HCT116 (cell line): ENCODE measurements around the gene BST2. TPM values are rescaled to one million over a fixed set of nuclear protein-coding genes. Genes with fewer than 3 reads are reported as not detected.

ENCODE experiments used
- ATAC-seq: fragments of 200-7000 bp; cut with Tn5 transposase; 2 replicates; pipeline ENCODE4 v1.9.1; 2020; ENCODE audit warnings: mild to moderate bottlenecking, moderate library complexity
- BruUV-seq: library from RNA; stranded (reverse); fragments of 400-500 nt; replicated peaks from 2 replicates; lab custom pipeline; 2021; lab: Mats Ljungman, UMichigan
- CTCF ChIA-PET: fragments of 300-600 bp; sonication (Branson Sonifier 250); formaldehyde crosslinking; loops from one replicate; lab custom pipeline; 2021; ENCODE audit warnings: antibody characterized with exemption; lab: Charles Lee
- POLR2A ChIA-PET: fragments of 300-600, 350-600 bp; sonication (Branson Sonifier 250); formaldehyde crosslinking; loops from one replicate; lab custom pipeline; 2021; ENCODE audit warnings: antibody characterized with exemption; lab: Charles Lee
- RAD21 ChIA-PET, 2 experiments: fragments of 300-600 bp; sonication (Branson Sonifier 250); formaldehyde crosslinking; loops; one replicate each; lab custom pipeline; 2023; ENCODE audit warnings: low total read pairs in 2 of 2; ENCODE audit not compliant: uncharacterized antibody in 2 of 2, unreplicated experiment in 2 of 2, low non-redundant PET in 1 of 2; lab: Charles Lee
- DNase-seq: peaks from one replicate; pipeline ENCODE4 v3.0.0-alpha.2; 2010; ENCODE audit warnings: low read depth, low spot score
- H2AFZ ChIP-seq: fragments of 200-600 bp; shearing (Covaris generic), sonication (generic); 2 replicates; pipeline ENCODE4 v1.6.1; 2017; ENCODE audit warnings: low read depth, mixed run types, mixed read lengths, antibody characterized with exemption, low read length; ENCODE audit not compliant: poor library complexity, severe bottlenecking
- H3K27ac ChIP-seq: 2 replicates; pipeline ENCODE4 v1.5.1; 2012; ENCODE audit warnings: low read depth, low read length
- H3K27me3 ChIP-seq: fragments of 200-600 bp; sonication (generic); 2 replicates; pipeline ENCODE4 v1.6.1; 2016; ENCODE audit warnings: mixed run types, low read length, mixed read lengths; ENCODE audit not compliant: insufficient read depth
- H3K36me3 ChIP-seq, 2 experiments: fragments of 200-500 bp in 1 of 2; fragments of 200-600 bp in 1 of 2; sonication (Bioruptor generic) in 1 of 2; sonication (generic) in 1 of 2; 2 replicates each; pipeline versions ENCODE4 v1.5.1 to v1.6.1; 2014 to 2016; ENCODE audit warnings: low read length in 2 of 2, inconsistent platforms in 1 of 2, mixed read lengths in 1 of 2, mixed run types in 1 of 2; ENCODE audit not compliant: insufficient read depth in 2 of 2, control insufficient read depth in 1 of 2
- H3K4me1 ChIP-seq, 2 experiments: fragments of 200-600 bp in 1 of 2; sonication (generic) in 1 of 2; 2 replicates each; pipeline versions ENCODE4 v1.5.1 to v1.6.1; 2012 to 2017; ENCODE audit warnings: low read length in 2 of 2, inconsistent platforms in 1 of 2, mild to moderate bottlenecking in 1 of 2, mixed read lengths in 1 of 2, mixed run types in 1 of 2, moderate library complexity in 1 of 2; ENCODE audit not compliant: insufficient read depth in 2 of 2, control insufficient read depth in 1 of 2
- H3K4me2 ChIP-seq: fragments of 200-600 bp; sonication (generic); 2 replicates; pipeline ENCODE4 v1.6.1; 2017; ENCODE audit warnings: mixed run types, low read length, mixed read lengths
- H3K4me3 ChIP-seq, 2 experiments: fragments of 200-600 bp in 1 of 2; sonication (generic) in 1 of 2; replicated peaks in 1 of 2; 2 replicates each; pipeline ENCODE4 v1.5.1; 2011 to 2016; ENCODE audit warnings: low read length in 2 of 2, control low read depth in 1 of 2, low read depth in 1 of 2, mild to moderate bottlenecking in 1 of 2, mixed read lengths in 1 of 2, mixed run types in 1 of 2
- H3K79me2 ChIP-seq: fragments of 200-600 bp; sonication (generic); 2 replicates; pipeline ENCODE4 v1.6.1; 2017; ENCODE audit warnings: mild to moderate bottlenecking, mixed run types, low read length, moderate library complexity, mixed read lengths; ENCODE audit not compliant: insufficient read depth
- H3K9ac ChIP-seq: fragments of 200-600 bp; sonication (generic); 2 replicates; pipeline ENCODE4 v1.6.1; 2016; ENCODE audit warnings: low read length, mixed read lengths
- H3K9me2 ChIP-seq: fragments of 200-600 bp; sonication (generic), shearing (Covaris generic); 2 replicates; pipeline ENCODE4 v1.6.1; 2017; ENCODE audit warnings: mixed run types, mild to moderate bottlenecking, moderate library complexity; ENCODE audit not compliant: insufficient read depth
- H3K9me3 ChIP-seq, 2 experiments: fragments of 200-500 bp in 1 of 2; fragments of 200-600 bp in 1 of 2; sonication (Bioruptor generic) in 1 of 2; sonication (generic) in 1 of 2; 2 replicates each; pipeline ENCODE4 v1.6.1; 2014 to 2017; ENCODE audit warnings: low read length in 2 of 2, mixed read lengths in 2 of 2, inconsistent platforms in 1 of 2, low read depth in 1 of 2, mild to moderate bottlenecking in 1 of 2, mixed run types in 1 of 2, moderate library complexity in 1 of 2; ENCODE audit not compliant: control insufficient read depth in 1 of 2, insufficient read depth in 1 of 2
- H4K20me1 ChIP-seq: fragments of 200-600 bp; sonication (generic), shearing (Covaris generic); 2 replicates; pipeline ENCODE4 v1.6.1; 2017; ENCODE audit warnings: mixed run types, mild to moderate bottlenecking, moderate library complexity; ENCODE audit not compliant: insufficient read depth
- ATF3 ChIP-seq: IDR thresholded peaks from 2 replicates; pipeline ENCODE4 v1.6.1; 2012
- CBX3 ChIP-seq: IDR thresholded peaks from 2 replicates; pipeline ENCODE4 v1.6.1; 2012; ENCODE audit warnings: low read depth
- CEBPB ChIP-seq: IDR thresholded peaks from 2 replicates; pipeline ENCODE4 v1.6.1; 2012; ENCODE audit warnings: low read depth
- CTCF ChIP-seq, 3 experiments: fragments of 200-600 bp in 1 of 3; sonication (generic) in 1 of 3; IDR thresholded peaks in 2 of 3; conservative IDR thresholded peaks in 1 of 3; 2 replicates each; pipeline ENCODE4 v1.5.1; 2012 to 2017; ENCODE audit warnings: low read depth in 2 of 3, low read length in 2 of 3, antibody characterized with exemption in 1 of 3, borderline replicate concordance in 1 of 3, control low read depth in 1 of 3, mild to moderate bottlenecking in 1 of 3, mixed read lengths in 1 of 3, mixed run types in 1 of 3, moderate library complexity in 1 of 3; ENCODE audit not compliant: insufficient read depth in 1 of 3
- EGR1 ChIP-seq: IDR thresholded peaks from 2 replicates; pipeline ENCODE4 v1.6.1; 2012; ENCODE audit warnings: low read depth
- ELF1 ChIP-seq: IDR thresholded peaks from 2 replicates; pipeline ENCODE4 v1.6.1; 2012; ENCODE audit warnings: low read depth, borderline replicate concordance
- EZH2phosphoT487 ChIP-seq: fragments of 200-600 bp; IDR thresholded peaks from 2 replicates; pipeline ENCODE4 v1.6.1; 2018; ENCODE audit warnings: antibody characterized with exemption, borderline replicate concordance
- FOSL1 ChIP-seq: IDR thresholded peaks from 2 replicates; pipeline ENCODE4 v1.6.1; 2012; ENCODE audit warnings: low read depth
- JUND ChIP-seq: IDR thresholded peaks from 2 replicates; pipeline ENCODE4 v1.6.1; 2012
- POLR2AphosphoS5 ChIP-seq: IDR thresholded peaks from 2 replicates; pipeline ENCODE4 v1.6.1; 2011; ENCODE audit warnings: mild to moderate bottlenecking, low read depth, low read length, moderate library complexity
- RAD21 ChIP-seq: IDR thresholded peaks from 2 replicates; pipeline ENCODE4 v1.6.1; 2012; ENCODE audit warnings: low read depth, mild to moderate bottlenecking
- SIN3A ChIP-seq: IDR thresholded peaks from 2 replicates; pipeline ENCODE4 v1.6.1; 2012; ENCODE audit warnings: low read depth
- SRF ChIP-seq: IDR thresholded peaks from 2 replicates; pipeline ENCODE4 v1.6.1; 2012; ENCODE audit warnings: low read depth
- TCF7L2 ChIP-seq: IDR thresholded peaks from 2 replicates; pipeline ENCODE4 v1.7.0; 2011; ENCODE audit warnings: borderline replicate concordance, inconsistent platforms; ENCODE audit not compliant: insufficient read depth, insufficient read length; ENCODE audit errors: extremely low read depth
- ZFX ChIP-seq: fragments of 450-650 bp; IDR thresholded peaks from 2 replicates; pipeline ENCODE4 v1.6.1; 2017
- ZNF274 ChIP-seq: fragments of 200-500 bp; sonication (Bioruptor generic); IDR thresholded peaks from 2 replicates; pipeline ENCODE4 v1.6.1; 2014; ENCODE audit warnings: mild to moderate bottlenecking, low read depth, low read length, inconsistent platforms
- intact Hi-C: fragments of 100-400 bp; cut with micrococcal nuclease; formaldehyde crosslinking; loops from 2 replicates; pipeline ENCODE4 v1.10.0; 2022
- total RNA-seq: library from RNA; stranded (reverse); gene quantifications from one replicate; pipeline ENCODE4 v1.2.1, GENCODE V29; 2021; ENCODE audit not compliant: unreplicated experiment
- TF ChIP-seq, protein P1 (sequence below): IDR thresholded peaks from 2 replicates; pipeline ENCODE4 v1.6.1; 2011; ENCODE audit warnings: mild to moderate bottlenecking, low read length, moderate library complexity; ENCODE audit not compliant: insufficient replicate concordance; ENCODE audit errors: extremely low read depth
- TF ChIP-seq, protein P2 (sequence below): IDR thresholded peaks from 2 replicates; pipeline ENCODE4 v1.6.1; 2012; ENCODE audit warnings: low read depth

The BST2 gene
- total RNA-seq, 1 experiment from 2014 or later: 5.4 TPM

DNA sequence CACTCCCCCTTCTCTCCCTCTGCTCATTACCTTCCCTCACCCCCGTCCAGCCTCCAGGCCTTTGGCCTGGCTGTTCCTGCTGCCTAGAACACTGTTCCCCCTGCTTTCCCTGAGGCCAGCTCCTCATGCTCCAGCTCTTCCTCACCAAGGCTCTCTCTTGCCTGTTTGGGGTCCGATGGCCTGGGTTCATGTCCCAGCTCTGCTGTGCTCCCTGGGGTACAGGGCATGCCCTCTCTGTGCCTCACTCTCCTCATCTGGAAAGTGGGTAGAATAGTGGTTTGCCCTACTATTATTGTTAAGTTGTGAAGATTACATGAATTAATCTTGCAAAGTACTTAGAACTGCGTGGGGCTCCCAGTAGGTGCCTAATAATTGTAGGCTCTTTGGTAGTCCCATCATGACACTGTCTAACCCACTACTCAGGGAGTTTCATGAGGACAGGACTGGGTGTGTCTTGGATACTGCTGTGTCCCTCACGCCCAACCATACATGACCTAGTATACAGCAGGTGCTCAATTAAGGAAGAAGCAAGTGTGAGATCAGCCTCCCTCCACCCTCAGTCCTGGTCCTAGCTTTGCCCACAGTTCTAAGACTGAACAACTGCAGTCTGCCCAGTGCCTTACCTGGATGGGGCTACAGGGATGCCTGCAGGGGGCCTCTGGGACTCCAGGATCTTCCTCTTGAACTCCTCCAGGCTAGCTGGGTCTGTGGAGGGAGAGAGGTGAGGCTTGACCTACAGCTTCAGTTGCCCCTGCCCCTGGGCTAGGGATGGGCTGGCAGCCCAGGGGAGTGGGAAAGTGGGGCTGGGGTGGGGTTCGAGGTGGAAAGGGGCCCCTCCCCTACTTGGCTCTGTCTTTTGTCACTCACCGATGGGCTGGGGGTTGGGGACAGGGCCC lies 45.3 kb downstream of the BST2 start:
- H3K4me3 ChIP-seq: no peak overlapping the region
- H3K79me2 ChIP-seq: no peaks in the 10 kb centered on the region
- H3K9ac ChIP-seq: no peak overlapping the region
- TF ChIP-seq EZH2phosphoT487: no peak
- no peak for TF ChIP-seq CBX3
- TF ChIP-seq ZNF274: no peak
- TF ChIP-seq POLR2AphosphoS5: no peak
- no peak for TF ChIP-seq EGR1
- TF ChIP-seq ZFX: no peak
- TF ChIP-seq SIN3A: no peak
- no peak for TF ChIP-seq SRF
- TF ChIP-seq, protein P1, sequence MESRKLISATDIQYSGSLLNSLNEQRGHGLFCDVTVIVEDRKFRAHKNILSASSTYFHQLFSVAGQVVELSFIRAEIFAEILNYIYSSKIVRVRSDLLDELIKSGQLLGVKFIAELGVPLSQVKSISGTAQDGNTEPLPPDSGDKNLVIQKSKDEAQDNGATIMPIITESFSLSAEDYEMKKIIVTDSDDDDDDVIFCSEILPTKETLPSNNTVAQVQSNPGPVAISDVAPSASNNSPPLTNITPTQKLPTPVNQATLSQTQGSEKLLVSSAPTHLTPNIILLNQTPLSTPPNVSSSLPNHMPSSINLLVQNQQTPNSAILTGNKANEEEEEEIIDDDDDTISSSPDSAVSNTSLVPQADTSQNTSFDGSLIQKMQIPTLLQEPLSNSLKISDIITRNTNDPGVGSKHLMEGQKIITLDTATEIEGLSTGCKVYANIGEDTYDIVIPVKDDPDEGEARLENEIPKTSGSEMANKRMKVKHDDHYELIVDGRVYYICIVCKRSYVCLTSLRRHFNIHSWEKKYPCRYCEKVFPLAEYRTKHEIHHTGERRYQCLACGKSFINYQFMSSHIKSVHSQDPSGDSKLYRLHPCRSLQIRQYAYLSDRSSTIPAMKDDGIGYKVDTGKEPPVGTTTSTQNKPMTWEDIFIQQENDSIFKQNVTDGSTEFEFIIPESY: no peak
- no peak for TF ChIP-seq ELF1
- TF ChIP-seq CEBPB: no peak
- TF ChIP-seq CTCF (IDR thresholded peaks at IDR 0.05 in 2 of 3, conservative IDR thresholded peaks at IDR 0.05 in 1 of 3; ENCODE audit: borderline replicate concordance in 1 of 3, insufficient read depth in 1 of 3, low read depth in 2 of 3, low read length in 2 of 3): no peak
- TF ChIP-seq, protein P2, sequence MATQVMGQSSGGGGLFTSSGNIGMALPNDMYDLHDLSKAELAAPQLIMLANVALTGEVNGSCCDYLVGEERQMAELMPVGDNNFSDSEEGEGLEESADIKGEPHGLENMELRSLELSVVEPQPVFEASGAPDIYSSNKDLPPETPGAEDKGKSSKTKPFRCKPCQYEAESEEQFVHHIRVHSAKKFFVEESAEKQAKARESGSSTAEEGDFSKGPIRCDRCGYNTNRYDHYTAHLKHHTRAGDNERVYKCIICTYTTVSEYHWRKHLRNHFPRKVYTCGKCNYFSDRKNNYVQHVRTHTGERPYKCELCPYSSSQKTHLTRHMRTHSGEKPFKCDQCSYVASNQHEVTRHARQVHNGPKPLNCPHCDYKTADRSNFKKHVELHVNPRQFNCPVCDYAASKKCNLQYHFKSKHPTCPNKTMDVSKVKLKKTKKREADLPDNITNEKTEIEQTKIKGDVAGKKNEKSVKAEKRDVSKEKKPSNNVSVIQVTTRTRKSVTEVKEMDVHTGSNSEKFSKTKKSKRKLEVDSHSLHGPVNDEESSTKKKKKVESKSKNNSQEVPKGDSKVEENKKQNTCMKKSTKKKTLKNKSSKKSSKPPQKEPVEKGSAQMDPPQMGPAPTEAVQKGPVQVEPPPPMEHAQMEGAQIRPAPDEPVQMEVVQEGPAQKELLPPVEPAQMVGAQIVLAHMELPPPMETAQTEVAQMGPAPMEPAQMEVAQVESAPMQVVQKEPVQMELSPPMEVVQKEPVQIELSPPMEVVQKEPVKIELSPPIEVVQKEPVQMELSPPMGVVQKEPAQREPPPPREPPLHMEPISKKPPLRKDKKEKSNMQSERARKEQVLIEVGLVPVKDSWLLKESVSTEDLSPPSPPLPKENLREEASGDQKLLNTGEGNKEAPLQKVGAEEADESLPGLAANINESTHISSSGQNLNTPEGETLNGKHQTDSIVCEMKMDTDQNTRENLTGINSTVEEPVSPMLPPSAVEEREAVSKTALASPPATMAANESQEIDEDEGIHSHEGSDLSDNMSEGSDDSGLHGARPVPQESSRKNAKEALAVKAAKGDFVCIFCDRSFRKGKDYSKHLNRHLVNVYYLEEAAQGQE: no peak
- TF ChIP-seq RAD21: no peak
- TF ChIP-seq FOSL1: no peak
- TF ChIP-seq JUND: no peak
- TF ChIP-seq ATF3: no peak
- no peak for TF ChIP-seq TCF7L2
- H4K20me1 ChIP-seq: no peaks in the 10 kb centered on the region
- BruUV-seq: no TSS peak
- H3K4me2 ChIP-seq: no peak overlapping the region
- H2AFZ ChIP-seq: no peak overlapping the region
- no peak for ATAC-seq
- no peak overlapping the region for H3K27ac ChIP-seq
- ChIA-PET POLR2A (no interaction called here), RAD21 (no interaction called here), CTCF (no interaction called here)
- H3K36me3 ChIP-seq: no peaks in the 10 kb centered on the region
- H3K27me3 ChIP-seq: no peaks in the 10 kb centered on the region
- H3K4me1 ChIP-seq: peaks cover 6 to 10% of the 10 kb centered on the region in 2 experiments; a peak in 3 of 4 replicates
- no peaks in the 10 kb centered on the region for H3K9me2 ChIP-seq
- H3K9me3 ChIP-seq: no peaks in the 10 kb centered on the region
- no peak for DNase-seq
- intact Hi-C loops: no loop called here
